GM20000 (cell line): ENCODE measurements around the gene SLC45A3.

Experiments
- DNase-seq: peaks from one replicate; pipeline ENCODE4 v3.0.0; 2012; ENCODE audit warnings: low spot score
- TF ChIP-seq, protein P1 (sequence below): IDR thresholded peaks from 2 replicates; pipeline ENCODE4 v1.5.1; 2012; ENCODE audit warnings: mild to moderate bottlenecking, control low read depth; ENCODE audit errors: extremely low read depth, missing control alignments

SLC45A3 gene

DNA sequence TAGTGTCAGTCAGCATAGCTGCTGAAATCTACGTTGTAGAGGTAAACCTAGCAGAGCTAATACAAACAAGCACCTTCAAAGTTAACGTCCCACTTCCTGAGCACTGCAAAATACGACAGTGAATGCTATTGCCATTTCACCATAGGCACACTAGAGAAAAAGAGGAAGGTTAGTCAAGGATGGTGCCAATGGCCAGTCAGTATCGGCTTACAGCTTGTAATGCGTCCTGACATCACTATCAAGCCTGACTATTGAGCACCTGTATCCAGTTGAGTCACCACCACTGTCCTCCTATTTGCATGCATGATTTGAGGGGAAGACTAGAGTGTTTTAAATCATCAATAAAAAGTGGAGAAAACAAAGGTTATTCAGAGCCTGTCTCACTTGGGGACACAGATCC lies 35.3 kb upstream of the SLC45A3 start:
- TF ChIP-seq, protein P1, sequence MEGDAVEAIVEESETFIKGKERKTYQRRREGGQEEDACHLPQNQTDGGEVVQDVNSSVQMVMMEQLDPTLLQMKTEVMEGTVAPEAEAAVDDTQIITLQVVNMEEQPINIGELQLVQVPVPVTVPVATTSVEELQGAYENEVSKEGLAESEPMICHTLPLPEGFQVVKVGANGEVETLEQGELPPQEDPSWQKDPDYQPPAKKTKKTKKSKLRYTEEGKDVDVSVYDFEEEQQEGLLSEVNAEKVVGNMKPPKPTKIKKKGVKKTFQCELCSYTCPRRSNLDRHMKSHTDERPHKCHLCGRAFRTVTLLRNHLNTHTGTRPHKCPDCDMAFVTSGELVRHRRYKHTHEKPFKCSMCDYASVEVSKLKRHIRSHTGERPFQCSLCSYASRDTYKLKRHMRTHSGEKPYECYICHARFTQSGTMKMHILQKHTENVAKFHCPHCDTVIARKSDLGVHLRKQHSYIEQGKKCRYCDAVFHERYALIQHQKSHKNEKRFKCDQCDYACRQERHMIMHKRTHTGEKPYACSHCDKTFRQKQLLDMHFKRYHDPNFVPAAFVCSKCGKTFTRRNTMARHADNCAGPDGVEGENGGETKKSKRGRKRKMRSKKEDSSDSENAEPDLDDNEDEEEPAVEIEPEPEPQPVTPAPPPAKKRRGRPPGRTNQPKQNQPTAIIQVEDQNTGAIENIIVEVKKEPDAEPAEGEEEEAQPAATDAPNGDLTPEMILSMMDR: no peak
- DNase-seq: no peak

DNA sequence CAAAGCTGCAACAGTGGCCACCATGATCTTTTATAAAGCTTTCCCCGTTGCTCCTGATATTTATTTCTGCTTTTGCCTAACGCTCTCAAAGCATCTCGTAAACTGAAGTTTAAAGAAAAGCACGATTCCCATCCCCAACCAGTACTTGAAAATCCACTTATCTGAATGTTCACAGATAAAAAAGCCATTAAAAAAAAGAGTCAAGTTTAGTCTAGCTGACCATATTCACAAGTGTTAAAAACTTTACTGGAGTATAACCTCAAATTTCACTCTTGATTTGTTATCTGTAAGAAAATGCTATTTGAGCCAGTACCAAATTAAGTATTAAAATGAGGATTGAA lies 34.6 kb upstream of the SLC45A3 start:
- no peak for DNase-seq
- TF ChIP-seq, protein P1: no peak

DNA sequence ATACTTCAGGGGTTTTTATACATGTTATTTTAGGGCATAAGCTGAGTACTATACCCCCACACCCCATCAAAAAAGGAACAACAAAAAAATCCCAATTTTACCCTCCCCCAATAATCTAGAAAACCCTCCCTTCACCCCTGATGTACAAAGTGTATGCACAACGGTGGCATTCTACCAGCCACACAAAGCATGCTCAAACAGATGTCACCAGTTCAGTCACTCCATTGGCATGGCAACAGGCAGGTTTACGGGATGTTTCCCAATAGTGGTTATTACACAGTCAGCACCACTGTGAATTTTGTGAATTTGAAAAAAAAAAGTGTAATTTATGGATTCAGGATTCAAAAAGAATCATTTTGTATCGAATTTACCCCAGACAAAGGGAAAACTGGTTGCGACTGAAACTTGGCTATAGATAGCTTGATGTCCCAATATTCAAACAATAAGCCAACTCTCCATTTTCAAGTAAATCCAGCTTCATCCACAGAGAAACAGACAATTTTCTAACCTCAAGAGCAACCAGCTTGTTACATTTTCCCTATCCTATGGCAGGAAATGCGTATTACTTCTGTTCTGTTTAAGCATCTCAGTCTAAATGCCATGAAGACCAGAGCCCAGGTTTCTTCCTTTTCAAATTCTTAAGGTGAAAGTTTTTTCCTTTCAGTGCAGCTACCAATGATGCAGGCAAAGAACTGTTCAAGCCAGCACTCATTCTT lies 34.0 kb upstream of the SLC45A3 start:
- DNase-seq: no peak
- TF ChIP-seq, protein P1: no peak

DNA sequence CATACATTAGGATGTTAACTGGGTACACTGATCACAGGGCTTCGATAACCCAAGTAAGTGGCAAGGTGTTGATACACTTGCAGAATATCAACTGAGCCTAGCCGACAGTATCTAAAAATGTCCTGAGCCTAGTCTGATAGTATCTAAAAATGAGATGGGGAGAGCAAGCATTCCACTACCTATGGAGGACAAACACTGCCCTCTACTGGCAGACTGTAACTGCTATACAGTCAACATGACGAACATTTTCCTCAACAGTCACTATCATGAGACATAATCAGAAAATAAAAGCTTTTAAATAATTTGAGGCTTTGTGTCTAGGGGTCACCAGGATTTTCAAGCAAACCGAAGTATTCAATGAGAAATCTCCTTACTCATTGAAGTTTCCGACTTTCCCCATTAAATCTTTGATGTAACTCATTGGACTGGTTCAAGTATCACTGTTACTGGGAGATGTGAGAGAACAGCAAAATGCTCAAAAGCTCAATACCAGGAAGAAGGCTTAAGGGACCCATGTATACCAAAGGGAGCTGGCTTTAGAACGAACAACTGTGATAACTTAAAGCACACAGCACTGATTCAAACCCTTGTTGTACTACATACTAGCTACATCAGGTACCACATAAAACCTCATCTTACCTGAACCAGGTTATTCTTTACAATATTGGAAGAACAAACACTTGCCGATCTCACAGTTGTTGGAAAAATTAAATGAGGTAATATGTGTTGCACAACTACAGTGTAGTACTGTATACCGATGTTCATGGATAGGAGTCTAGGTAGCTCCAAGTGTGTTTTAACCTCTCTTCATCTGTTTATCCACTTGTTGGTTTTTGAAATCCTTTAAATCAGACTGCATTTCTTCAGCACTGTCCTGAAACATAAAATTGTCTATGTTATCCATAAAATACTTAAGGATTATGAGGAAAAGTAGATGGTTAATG lies 31.1 kb upstream of the SLC45A3 start:
- DNase-seq: peak; percentile 73
- TF ChIP-seq, protein P1: peak; percentile 82

DNA sequence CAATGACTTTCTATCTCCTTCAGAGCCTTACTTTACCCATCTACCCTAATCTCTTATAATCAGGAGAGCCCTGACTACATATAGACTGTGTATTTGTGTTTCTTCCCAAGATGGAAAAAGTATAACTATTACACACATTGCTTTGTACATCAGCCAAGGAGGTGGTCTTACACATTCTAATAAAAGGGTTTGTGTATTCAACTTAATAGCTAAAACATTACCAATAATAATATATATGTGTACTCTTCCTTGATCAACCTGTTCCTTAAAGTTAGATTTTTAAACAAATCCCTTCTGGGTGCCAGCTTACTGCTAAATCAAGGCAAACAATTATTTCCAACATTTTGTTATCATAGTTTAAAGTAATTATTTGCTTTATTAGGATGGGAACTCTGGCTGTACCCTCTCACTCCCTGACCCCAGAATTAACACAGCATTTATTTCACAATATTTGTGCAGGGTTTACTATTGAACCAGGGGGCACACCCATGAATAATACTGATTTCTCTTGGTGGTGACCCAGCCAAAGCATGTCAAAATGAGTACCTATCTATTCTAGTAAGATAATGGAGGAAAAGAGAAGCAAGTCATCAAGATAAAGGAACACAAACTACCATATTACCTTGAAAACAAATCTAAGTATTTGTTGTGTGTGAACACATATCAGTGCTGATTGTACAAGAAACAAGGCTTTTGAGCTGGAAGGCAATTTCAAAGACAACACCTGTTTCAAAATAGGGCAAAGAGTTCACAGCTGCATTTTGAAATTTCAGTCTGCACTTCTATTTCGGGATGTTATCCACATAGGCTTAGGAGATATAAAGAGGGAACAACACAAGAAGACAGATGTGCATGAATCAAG lies 30.1 kb upstream of the SLC45A3 start:
- TF ChIP-seq, protein P1: no peak
- DNase-seq: no peak

DNA sequence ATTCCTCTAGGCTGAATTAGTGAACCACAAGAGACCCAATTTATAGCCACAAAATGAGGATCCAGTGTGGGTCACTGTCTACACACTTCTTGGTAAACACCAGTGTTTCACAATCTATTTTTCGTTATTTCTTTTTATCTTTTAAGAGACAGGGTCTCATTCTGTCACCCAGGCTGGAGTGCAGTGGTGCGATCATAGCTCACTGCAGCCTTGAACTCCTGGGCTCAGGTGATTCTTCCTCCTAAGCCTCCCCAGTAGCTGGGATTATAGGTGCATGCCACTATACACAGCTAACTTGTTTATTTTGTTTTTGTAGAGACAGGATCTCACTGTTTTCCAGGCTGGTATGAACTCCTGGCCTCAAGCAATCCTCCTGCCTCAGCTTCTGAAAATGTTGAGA lies 29.3 kb upstream of the SLC45A3 start:
- TF ChIP-seq, protein P1: no peak

More for the DNA sequence above, 29.3 kb upstream of the SLC45A3 start:
- no peak for DNase-seq
